HFF-Myc (cell line): ENCODE results near the gene GALR2.

ENCODE experiments used
- DNase-seq: peaks from one replicate; pipeline ENCODE4 v3.0.0-alpha.2; 2011; ENCODE audit warnings: low read depth; ENCODE audit errors: extremely low read depth
- H3K4me3 ChIP-seq: replicated peaks from 2 replicates; pipeline ENCODE4 v1.5.1; 2011; ENCODE audit warnings: low read depth, mild to moderate bottlenecking, control low read depth, low read length
- TF ChIP-seq, protein P1 (sequence below): IDR thresholded peaks from 2 replicates; pipeline ENCODE4 v1.5.1; 2012; ENCODE audit warnings: mild to moderate bottlenecking, low read depth, low read length, control low read depth; ENCODE audit errors: missing control alignments

The GALR2 gene

DNA sequence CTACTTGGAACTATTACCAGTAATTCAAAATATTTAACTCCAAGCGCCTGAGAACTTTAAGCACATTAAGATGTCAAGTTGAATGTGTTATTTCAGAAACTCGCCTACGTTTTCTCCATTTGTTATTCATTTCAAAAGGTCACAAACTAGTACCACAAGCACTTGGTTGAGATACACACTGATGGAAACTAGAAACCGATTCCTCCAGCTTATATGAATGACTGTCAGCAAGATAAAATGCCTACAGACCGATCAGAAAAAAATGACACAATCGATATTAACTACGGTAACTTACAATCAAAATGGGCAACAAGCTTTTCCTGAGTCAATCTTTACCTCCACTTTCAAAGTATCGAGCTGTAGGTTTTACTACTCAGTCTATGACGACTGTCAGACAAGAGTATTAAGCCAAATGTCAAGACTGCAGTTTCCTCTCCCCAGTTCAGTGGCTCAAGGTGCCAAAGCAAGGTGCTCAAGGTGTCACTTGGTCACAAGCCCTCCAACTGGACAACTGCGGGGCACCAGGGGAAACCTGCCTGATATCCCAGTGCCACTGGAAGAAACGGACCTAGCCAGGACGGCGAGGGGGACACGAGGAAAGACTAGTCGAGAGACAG, 2.9 kb upstream of the GALR2 start:
- no peak for DNase-seq
- TF ChIP-seq, protein P1, sequence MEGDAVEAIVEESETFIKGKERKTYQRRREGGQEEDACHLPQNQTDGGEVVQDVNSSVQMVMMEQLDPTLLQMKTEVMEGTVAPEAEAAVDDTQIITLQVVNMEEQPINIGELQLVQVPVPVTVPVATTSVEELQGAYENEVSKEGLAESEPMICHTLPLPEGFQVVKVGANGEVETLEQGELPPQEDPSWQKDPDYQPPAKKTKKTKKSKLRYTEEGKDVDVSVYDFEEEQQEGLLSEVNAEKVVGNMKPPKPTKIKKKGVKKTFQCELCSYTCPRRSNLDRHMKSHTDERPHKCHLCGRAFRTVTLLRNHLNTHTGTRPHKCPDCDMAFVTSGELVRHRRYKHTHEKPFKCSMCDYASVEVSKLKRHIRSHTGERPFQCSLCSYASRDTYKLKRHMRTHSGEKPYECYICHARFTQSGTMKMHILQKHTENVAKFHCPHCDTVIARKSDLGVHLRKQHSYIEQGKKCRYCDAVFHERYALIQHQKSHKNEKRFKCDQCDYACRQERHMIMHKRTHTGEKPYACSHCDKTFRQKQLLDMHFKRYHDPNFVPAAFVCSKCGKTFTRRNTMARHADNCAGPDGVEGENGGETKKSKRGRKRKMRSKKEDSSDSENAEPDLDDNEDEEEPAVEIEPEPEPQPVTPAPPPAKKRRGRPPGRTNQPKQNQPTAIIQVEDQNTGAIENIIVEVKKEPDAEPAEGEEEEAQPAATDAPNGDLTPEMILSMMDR = no peak
- H3K4me3 ChIP-seq = peak overlapping the region; percentile 61

DNA sequence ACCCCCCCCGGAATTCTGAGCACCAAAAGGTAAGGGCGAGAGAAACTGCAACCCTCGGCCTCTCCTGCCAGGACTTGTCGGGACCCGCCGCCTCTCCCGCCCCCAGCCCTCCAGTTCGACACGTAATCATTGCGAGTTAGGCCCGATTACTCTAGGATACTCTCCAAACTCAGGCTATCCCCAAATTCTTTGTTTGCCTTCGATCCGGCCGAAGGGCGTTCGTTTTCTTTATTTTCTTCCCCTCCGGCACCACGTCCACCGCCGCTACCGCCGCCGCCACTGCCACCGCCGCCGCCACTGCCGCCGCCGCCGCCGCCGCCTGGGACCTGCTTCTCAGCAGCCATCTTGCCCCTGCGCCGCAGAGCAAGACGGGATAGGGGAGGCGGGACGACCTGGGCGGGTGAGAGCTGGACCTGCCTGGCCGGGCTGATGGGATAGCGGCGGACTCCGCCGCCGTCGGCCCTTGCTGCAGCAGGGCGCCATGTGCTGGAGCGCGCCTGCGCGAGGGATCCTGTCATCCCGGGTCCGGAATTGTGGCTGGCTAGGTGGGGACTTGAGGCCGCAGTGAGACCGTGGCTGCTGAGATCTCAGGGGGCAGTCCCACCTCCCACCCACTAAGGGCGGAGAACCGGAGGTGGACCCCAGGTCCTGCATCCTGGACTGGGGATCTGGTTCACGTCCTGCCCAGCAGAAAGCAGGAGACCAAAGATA, 2.3 kb upstream of the GALR2 start, which contains the start of gene SRP68:
Gene SRP68 (minus strand): TSS at position 370 of the 711 bp plus-strand sequence. CDS start 26 bp downstream, at position 344.
- peak within 1 kb of the TSS; percentile 61 for H3K4me3 ChIP-seq
- peak; percentile 66 for DNase-seq
- TF ChIP-seq, protein P1 = no peak

DNA sequence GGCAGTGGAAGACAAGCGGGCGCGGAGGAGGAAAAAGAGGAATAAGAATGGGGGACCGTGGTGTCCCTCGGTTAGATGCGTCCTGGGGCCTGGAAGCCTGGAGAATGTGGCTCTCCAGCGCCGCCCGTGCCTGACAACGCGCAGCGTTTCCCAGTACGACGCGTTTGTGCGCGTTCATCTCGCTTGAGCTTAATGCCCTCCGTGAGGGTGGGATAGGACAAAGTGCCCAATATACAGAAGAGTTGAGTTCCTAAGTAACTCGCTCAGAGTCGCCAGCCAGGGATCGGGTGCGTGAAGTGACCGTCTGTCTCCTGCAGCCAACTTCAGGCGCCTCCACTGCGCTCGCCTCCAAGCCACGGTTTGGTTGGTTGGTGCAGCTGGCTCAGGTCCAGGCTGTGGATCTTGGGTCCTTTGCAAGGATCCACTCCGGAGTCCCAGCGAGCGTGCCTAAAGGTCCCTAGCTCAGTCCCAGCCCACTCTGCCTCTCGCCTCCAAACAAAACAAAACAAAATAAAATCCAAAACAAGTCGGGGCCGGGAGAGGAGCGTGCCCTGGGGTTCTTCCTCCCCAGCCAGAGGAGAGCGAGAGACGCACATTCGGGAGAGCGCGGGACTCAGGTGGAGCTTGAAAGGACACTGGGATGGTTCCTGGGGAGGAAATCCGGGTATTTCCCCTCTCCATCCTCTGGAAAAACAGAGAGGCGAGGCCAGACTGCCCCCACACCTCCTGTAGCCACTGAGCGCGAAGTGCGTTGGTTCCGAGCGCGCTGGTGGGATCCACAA, 974 bp downstream of the GALR2 start:
- H3K4me3 ChIP-seq = no peak overlapping the region
- TF ChIP-seq, protein P1 = no peak
- no peak for DNase-seq

DNA sequence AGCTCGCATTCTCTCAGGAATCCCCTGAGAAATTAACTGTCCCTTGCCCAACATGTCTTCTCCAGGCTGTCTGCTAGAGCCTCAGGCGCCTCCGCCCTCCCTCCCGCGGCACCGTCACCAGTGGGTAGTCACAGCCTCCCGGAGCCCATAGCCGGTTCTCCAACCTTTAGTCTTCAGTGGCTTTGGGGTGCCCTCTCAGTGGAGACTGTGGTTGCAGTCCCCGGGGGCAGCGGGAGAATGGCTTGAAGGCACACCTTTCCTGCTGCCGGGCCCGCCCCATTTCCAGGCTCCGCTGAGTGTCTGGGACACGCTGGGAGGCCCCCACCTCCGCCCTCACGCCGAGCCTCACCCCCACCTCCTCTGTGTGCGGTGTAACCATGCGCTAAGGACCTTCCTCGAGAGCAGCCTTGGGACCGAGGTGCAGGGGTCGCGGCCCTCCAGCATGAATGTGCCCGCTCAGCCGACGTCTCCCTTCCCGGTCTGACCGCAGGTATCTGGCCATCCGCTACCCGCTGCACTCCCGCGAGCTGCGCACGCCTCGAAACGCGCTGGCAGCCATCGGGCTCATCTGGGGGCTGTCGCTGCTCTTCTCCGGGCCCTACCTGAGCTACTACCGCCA, 1.7 kb downstream of the GALR2 start:
- DNase-seq = no peak
- no peak overlapping the region for H3K4me3 ChIP-seq
- TF ChIP-seq, protein P1 = no peak

DNA sequence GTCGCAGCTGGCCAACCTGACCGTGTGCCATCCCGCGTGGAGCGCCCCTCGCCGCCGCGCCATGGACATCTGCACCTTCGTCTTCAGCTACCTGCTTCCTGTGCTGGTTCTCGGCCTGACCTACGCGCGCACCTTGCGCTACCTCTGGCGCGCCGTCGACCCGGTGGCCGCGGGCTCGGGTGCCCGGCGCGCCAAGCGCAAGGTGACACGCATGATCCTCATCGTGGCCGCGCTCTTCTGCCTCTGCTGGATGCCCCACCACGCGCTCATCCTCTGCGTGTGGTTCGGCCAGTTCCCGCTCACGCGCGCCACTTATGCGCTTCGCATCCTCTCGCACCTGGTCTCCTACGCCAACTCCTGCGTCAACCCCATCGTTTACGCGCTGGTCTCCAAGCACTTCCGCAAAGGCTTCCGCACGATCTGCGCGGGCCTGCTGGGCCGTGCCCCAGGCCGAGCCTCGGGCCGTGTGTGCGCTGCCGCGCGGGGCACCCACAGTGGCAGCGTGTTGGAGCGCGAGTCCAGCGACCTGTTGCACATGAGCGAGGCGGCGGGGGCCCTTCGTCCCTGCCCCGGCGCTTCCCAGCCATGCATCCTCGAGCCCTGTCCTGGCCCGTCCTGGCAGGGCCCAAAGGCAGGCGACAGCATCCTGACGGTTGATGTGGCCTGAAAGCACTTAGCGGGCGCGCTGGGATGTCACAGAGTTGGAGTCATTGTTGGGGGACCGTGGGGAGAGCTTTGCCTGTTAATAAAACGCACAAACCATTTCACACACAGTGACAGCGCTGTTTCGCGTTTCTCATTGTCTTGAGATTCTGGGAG, 2.4 kb downstream of the GALR2 start:
- no peak overlapping the region for H3K4me3 ChIP-seq
- no peak for DNase-seq
- TF ChIP-seq, protein P1 = no peak
